ENCODE measurements around the gene VDR. TPM values are rescaled to one million over a fixed set of nuclear protein-coding genes. Genes with fewer than 3 reads are reported as not detected.

Gene VDR
- total and polyA plus RNA-seq, 2 experiments from 2014 or later: 23.9 to 30.5 TPM

- peaks cover 27% of the 10 kb centered on the region for H3K36me3 ChIP-seq (ENCODE audit: low read depth)
- WGBS, 2 experiments (ENCODE audit: low coverage in 1 of 2, low lambda C conversion rate in 2 of 2, missing lambda C conversion rate in 2 of 2): 88 to 89% methylated on average over 19 to 22 of the region's 22 CpGs
- no peak for DNase-seq
Measured at GRCh38 chr12:47795814-47796411, 108.9 kb downstream of the VDR start.

GRCh38 chr12:47795121-47795813, 109.5 kb downstream of the VDR start:
- Histone ChIP-seq H3F3A (ENCODE audit: insufficient read depth) (peaks cover 4% of the 10 kb centered on the region; the same call in 1 of the 2 replicates), H3K4me2 (ENCODE audit: unreplicated experiment) (no peak overlapping the region), H2AFZ (no peak overlapping the region), H3K9me2 (ENCODE audit: insufficient read depth) (no peaks in the 10 kb centered on the region), H4K20me1 (ENCODE audit: insufficient read depth) (no peaks in the 10 kb centered on the region), H3K4me1 (ENCODE audit: insufficient read depth) (no peaks in the 10 kb centered on the region), H3K27me3 (replicated peaks; ENCODE audit: insufficient read depth) (no peaks in the 10 kb centered on the region), H3K9ac (no peak overlapping the region), H3K79me2 (ENCODE audit: insufficient read depth) (peaks cover 78% of the 10 kb centered on the region), H3K4me3 (no peak overlapping the region), H3K36me3 (ENCODE audit: low read depth) (peaks cover 31% of the 10 kb centered on the region), H3K27ac (no peak overlapping the region), H3K9me3 (ENCODE audit: low read depth) (no peaks in the 10 kb centered on the region)
- WGBS, 2 experiments (ENCODE audit: low coverage in 1 of 2, low lambda C conversion rate in 2 of 2, missing lambda C conversion rate in 2 of 2): 92 to 95% methylated on average over 15 to 21 of the region's 21 CpGs
- in situ Hi-C loops (cut with MboI): no loop called here
- DNase-seq: no peak
- TF ChIP-seq EZH2phosphoT487 (IDR thresholded peaks at IDR 0.05; ENCODE audit: insufficient read depth, low read depth) (no peak), EZH2 (IDR thresholded peaks at IDR 0.05; ENCODE audit: insufficient read depth, poor library complexity, severe bottlenecking) (no peak)

More at GRCh38 chr12:47795814-47796411, 108.9 kb downstream of the VDR start:
- H3K79me2 ChIP-seq (ENCODE audit: insufficient read depth): peaks cover 78% of the 10 kb centered on the region
- no peaks in the 10 kb centered on the region for H3K9me2 ChIP-seq (ENCODE audit: insufficient read depth)
- H3K4me3 ChIP-seq: no peak overlapping the region
- no peak overlapping the region for H2AFZ ChIP-seq
- no peaks in the 10 kb centered on the region; the same call in 1 of the 2 replicates for H3K4me1 ChIP-seq (ENCODE audit: insufficient read depth)
- peaks cover 4% of the 10 kb centered on the region; the same call in 1 of the 2 replicates for H3F3A ChIP-seq (ENCODE audit: insufficient read depth)
- no peak overlapping the region for H3K4me2 ChIP-seq (ENCODE audit: unreplicated experiment)
- no peak overlapping the region for H3K9ac ChIP-seq
- peaks cover 5% of the 10 kb centered on the region; the same call in 1 of the 2 replicates for H4K20me1 ChIP-seq (ENCODE audit: insufficient read depth)
- no peaks in the 10 kb centered on the region for H3K9me3 ChIP-seq (ENCODE audit: low read depth)
- TF ChIP-seq EZH2 (IDR thresholded peaks at IDR 0.05; ENCODE audit: insufficient read depth, poor library complexity, severe bottlenecking): no peak
- TF ChIP-seq EZH2phosphoT487 (IDR thresholded peaks at IDR 0.05; ENCODE audit: insufficient read depth, low read depth): no peak
- H3K27ac ChIP-seq: no peak overlapping the region
- in situ Hi-C loops (cut with MboI): no loop called here
- no peaks in the 10 kb centered on the region for H3K27me3 ChIP-seq (replicated peaks; ENCODE audit: insufficient read depth)

- Histone ChIP-seq H3K36me3 (ENCODE audit: low read depth) (peaks cover 36% of the 10 kb centered on the region), H2AFZ (no peak overlapping the region), H3K4me1 (ENCODE audit: insufficient read depth) (no peaks in the 10 kb centered on the region), H3K79me2 (ENCODE audit: insufficient read depth) (peaks cover 75% of the 10 kb centered on the region), H3F3A (ENCODE audit: insufficient read depth) (0 out of 2 replicates have a peak, but pooled peaks cover 4% of the 10 kb centered on the region), H3K9me2 (ENCODE audit: insufficient read depth) (no peaks in the 10 kb centered on the region), H3K27ac (no peak overlapping the region), H3K9me3 (ENCODE audit: low read depth) (no peaks in the 10 kb centered on the region), H3K27me3 (replicated peaks; ENCODE audit: insufficient read depth) (no peaks in the 10 kb centered on the region), H3K4me3 (no peak overlapping the region), H4K20me1 (ENCODE audit: insufficient read depth) (no peaks in the 10 kb centered on the region), H3K9ac (no peak overlapping the region), H3K4me2 (ENCODE audit: unreplicated experiment) (no peak overlapping the region)
- WGBS, 2 experiments (ENCODE audit: low coverage in 1 of 2, low lambda C conversion rate in 2 of 2, missing lambda C conversion rate in 2 of 2): 86 to 89% methylated on average over 9 of the region's 9 CpGs
- TF ChIP-seq EZH2 (IDR thresholded peaks at IDR 0.05; ENCODE audit: insufficient read depth, poor library complexity, severe bottlenecking): no peak
- TF ChIP-seq EZH2phosphoT487 (IDR thresholded peaks at IDR 0.05; ENCODE audit: insufficient read depth, low read depth): no peak
- no peak for DNase-seq
- in situ Hi-C loops (cut with MboI): no loop called here
Measured at GRCh38 chr12:47794679-47795078, 110.1 kb downstream of the VDR start.

GRCh38 chr12:47793015-47793681, 111.6 kb downstream of the VDR start:
- no peak for DNase-seq
- Histone ChIP-seq H4K20me1 (ENCODE audit: insufficient read depth) (no peaks in the 10 kb centered on the region), H3K4me2 (ENCODE audit: unreplicated experiment) (no peak overlapping the region), H2AFZ (no peak overlapping the region), H3K79me2 (ENCODE audit: insufficient read depth) (peaks cover 60% of the 10 kb centered on the region), H3K36me3 (ENCODE audit: low read depth) (peaks cover 50% of the 10 kb centered on the region), H3K27me3 (replicated peaks; ENCODE audit: insufficient read depth) (no peaks in the 10 kb centered on the region), H3K9ac (no peak overlapping the region), H3K4me3 (no peak overlapping the region), H3K9me3 (ENCODE audit: low read depth) (no peaks in the 10 kb centered on the region), H3K9me2 (ENCODE audit: insufficient read depth) (no peaks in the 10 kb centered on the region), H3K27ac (no peak overlapping the region), H3K4me1 (ENCODE audit: insufficient read depth) (no peaks in the 10 kb centered on the region), H3F3A (ENCODE audit: insufficient read depth) (peaks cover 4% of the 10 kb centered on the region; the same call in 1 of the 2 replicates)
- TF ChIP-seq EZH2 (IDR thresholded peaks at IDR 0.05; ENCODE audit: insufficient read depth, poor library complexity, severe bottlenecking): no peak
- TF ChIP-seq EZH2phosphoT487 (IDR thresholded peaks at IDR 0.05; ENCODE audit: insufficient read depth, low read depth): no peak
- in situ Hi-C loops (cut with MboI): no loop called here
- 81 to 93% methylated on average over 14 to 15 of the region's 15 CpGs for WGBS, 2 experiments (ENCODE audit: low coverage in 1 of 2, low lambda C conversion rate in 2 of 2, missing lambda C conversion rate in 2 of 2)

Measured in GM23248 (cell line).